Skeletal muscle satellite cell (primary cell): ENCODE data around the gene CAPN11.

Source experiments
- H3K27me3 ChIP-seq: 2 replicates; pipeline ENCODE4 v1.7.0; 2013; ENCODE audit warnings: low read length; ENCODE audit not compliant: control insufficient read depth, insufficient read depth
- H3K36me3 ChIP-seq: 2 replicates; pipeline ENCODE4 v1.7.0; 2013; ENCODE audit warnings: mild to moderate bottlenecking, control low read depth, low read length; ENCODE audit not compliant: insufficient read depth
- H3K4me1 ChIP-seq: 2 replicates; pipeline ENCODE4 v1.7.0; 2013; ENCODE audit warnings: low read length; ENCODE audit not compliant: control insufficient read depth, insufficient read depth
- H3K4me2 ChIP-seq: 2 replicates; pipeline ENCODE4 v1.7.0; 2013; ENCODE audit warnings: mild to moderate bottlenecking, low read length
- H3K4me3 ChIP-seq: 2 replicates; pipeline ENCODE4 v1.7.0; 2013; ENCODE audit warnings: low read length
- H3K9ac ChIP-seq: 2 replicates; pipeline ENCODE4 v1.7.0; 2013; ENCODE audit warnings: mild to moderate bottlenecking, low read depth, low read length, moderate library complexity
- H3K9me3 ChIP-seq: replicated peaks from 2 replicates; pipeline ENCODE4 v1.7.0; 2013; ENCODE audit warnings: mild to moderate bottlenecking, control low read depth, low read length

CAPN11 gene

DNA sequence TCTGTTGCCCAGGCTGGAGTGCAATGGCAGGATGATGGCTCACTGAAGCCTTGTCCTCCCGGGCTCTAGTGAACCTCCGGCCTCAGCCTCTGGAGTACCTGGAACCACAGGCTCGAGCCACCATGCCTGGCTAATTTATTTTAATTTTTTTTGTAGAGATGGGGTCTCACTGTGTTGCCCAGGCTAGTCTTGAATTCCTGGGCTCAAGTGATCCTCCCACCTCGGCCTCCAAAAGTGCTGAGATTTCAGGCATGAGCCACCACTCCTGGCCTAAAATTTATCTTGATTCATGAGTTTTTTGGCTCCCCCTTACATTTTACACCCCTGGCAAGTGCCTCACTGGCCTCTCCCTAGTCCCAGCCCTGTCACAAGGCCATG lies 62.3 kb downstream of the CAPN11 start:
- Histone ChIP-seq H3K4me2 (no peak overlapping the region), H3K9ac (peak overlapping the region; percentile 39), H3K4me3 (no peak overlapping the region), H3K9me3 (no peaks in the 10 kb centered on the region), H3K36me3 (no peaks in the 10 kb centered on the region), H3K4me1 (peaks cover 78% of the 10 kb centered on the region), H3K27me3 (no peaks in the 10 kb centered on the region)

DNA sequence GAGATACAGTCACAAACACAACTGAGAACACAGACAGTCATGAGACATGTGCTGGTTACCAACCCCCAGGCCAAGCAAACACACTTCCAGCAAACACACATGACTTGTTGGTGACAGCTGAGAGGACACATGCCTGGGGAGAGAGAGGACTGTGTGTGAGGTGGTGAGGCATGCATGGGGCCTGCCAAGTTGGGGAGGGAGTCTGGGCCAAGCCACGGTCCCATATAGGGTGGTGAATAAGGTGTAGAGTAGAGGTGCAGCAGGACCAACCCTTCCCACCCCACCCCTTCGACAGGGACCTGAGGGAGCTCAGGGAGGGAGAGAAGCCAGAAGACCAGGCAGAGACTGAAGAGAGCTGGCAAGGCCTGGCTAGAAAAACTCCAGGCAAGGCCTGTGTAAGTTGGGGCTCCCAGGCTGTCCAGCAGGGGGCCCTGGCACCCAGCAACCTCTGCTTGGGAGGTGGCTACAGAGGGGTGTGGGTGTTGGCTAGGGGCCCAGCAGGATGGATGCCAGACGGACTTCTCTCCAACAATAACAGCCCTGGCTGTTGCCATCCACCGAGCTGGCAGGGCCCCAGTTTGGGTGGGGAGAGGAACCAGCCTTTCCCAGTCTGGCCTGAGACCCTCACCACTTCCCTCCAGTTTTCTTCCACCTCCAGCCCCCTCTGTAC lies 62.8 kb downstream of the CAPN11 start:
- H3K4me3 ChIP-seq = peak overlapping the region; percentile 56
- H3K4me2 ChIP-seq = peak overlapping the region; percentile 76
- peak overlapping the region; percentile 65 for H3K9ac ChIP-seq
- no peaks in the 10 kb centered on the region for H3K36me3 ChIP-seq
- H3K9me3 ChIP-seq = no peaks in the 10 kb centered on the region
- peaks cover 83% of the 10 kb centered on the region for H3K4me1 ChIP-seq
- H3K27me3 ChIP-seq = no peaks in the 10 kb centered on the region

DNA sequence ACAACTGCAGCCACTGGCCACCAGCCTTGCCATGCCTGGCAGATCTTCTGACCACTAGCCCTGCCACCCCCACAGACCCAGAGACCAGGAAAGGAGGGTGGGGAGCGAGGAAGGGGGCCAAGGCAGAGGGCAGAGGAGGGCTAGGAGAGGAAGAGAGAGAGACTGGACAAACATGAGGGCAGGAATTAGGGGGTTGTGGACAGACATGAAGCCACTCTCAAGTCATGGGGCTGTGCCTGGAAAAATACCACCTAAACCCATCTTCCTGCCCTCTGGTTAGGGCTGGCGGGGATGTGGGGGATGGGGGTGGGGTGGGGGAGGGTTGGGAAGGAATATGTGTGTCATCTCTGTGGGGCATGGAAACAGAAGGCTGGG lies 63.3 kb downstream of the CAPN11 start:
- H3K4me1 ChIP-seq = peaks cover 83% of the 10 kb centered on the region
- peak overlapping the region; percentile 65 for H3K9ac ChIP-seq
- peak overlapping the region; percentile 56 for H3K4me3 ChIP-seq
- no peaks in the 10 kb centered on the region for H3K27me3 ChIP-seq
- H3K36me3 ChIP-seq = no peaks in the 10 kb centered on the region
- H3K9me3 ChIP-seq = no peaks in the 10 kb centered on the region
- H3K4me2 ChIP-seq = peak overlapping the region; percentile 76

GRCh38 chr6:44222486-44223318 lies 64.1 kb downstream of the CAPN11 start:
- no peaks in the 10 kb centered on the region for H3K36me3 ChIP-seq
- peak overlapping the region; percentile 89 for H3K4me2 ChIP-seq
- H3K4me1 ChIP-seq = peaks cover 82% of the 10 kb centered on the region
- H3K9me3 ChIP-seq = no peaks in the 10 kb centered on the region
- H3K27me3 ChIP-seq = no peaks in the 10 kb centered on the region
- H3K9ac ChIP-seq = peak overlapping the region; percentile 48
- peak overlapping the region; percentile 73 for H3K4me3 ChIP-seq

- no peaks in the 10 kb centered on the region for H3K27me3 ChIP-seq
- H3K9me3 ChIP-seq = no peaks in the 10 kb centered on the region
- H3K9ac ChIP-seq = peak within 1 kb of the TSS; percentile 53
- H3K4me3 ChIP-seq = peak within 1 kb of the TSS; percentile 73
- peaks cover 74% of the 10 kb centered on the region for H3K4me1 ChIP-seq
- H3K4me2 ChIP-seq = peak within 1 kb of the TSS; percentile 89
- no peaks in the 10 kb centered on the region for H3K36me3 ChIP-seq
These were observed 64.9 kb downstream of the CAPN11 start, which contains the start of gene SLC29A1 for GRCh38 chr6:44223319-44224028. TSS of gene SLC29A1 (plus strand) at chr6:44223595. CDS start at chr6:44227314, 3,719 bp downstream.

GRCh38 chr6:44224029-44224964 lies 65.7 kb downstream of the CAPN11 start:
- H3K27me3 ChIP-seq = no peaks in the 10 kb centered on the region

DNA sequence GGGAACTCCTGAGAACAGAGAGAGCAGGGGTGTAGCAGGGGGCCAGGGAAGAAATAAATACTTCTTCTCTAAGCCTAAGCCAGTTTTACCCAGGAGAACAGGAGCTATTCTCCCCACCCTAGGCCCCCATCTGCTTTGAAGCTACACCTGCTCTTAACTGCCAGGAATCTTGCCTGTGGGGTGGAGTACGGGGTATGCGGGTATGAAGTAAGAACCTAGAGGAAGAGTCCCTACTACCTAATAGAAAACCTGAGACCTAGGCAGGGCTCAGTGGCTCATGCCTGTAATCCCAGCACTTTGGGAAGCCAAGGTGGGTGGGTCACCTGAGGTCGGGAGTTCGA lies 66.3 kb downstream of the CAPN11 start:
- peak overlapping the region; percentile 89 for H3K4me2 ChIP-seq
- no peaks in the 10 kb centered on the region for H3K9me3 ChIP-seq
- no peaks in the 10 kb centered on the region for H3K27me3 ChIP-seq
- H3K9ac ChIP-seq = peak overlapping the region; percentile 53
- H3K36me3 ChIP-seq = no peaks in the 10 kb centered on the region
- peaks cover 61% of the 10 kb centered on the region for H3K4me1 ChIP-seq
- peak overlapping the region; percentile 73 for H3K4me3 ChIP-seq

More at GRCh38 chr6:44224029-44224964, 65.7 kb downstream of the CAPN11 start:
- Histone ChIP-seq H3K36me3 (no peaks in the 10 kb centered on the region), H3K9ac (peak overlapping the region; percentile 53), H3K9me3 (no peaks in the 10 kb centered on the region), H3K4me1 (peaks cover 66% of the 10 kb centered on the region), H3K4me3 (peak overlapping the region; percentile 73), H3K4me2 (peak overlapping the region; percentile 89)

DNA sequence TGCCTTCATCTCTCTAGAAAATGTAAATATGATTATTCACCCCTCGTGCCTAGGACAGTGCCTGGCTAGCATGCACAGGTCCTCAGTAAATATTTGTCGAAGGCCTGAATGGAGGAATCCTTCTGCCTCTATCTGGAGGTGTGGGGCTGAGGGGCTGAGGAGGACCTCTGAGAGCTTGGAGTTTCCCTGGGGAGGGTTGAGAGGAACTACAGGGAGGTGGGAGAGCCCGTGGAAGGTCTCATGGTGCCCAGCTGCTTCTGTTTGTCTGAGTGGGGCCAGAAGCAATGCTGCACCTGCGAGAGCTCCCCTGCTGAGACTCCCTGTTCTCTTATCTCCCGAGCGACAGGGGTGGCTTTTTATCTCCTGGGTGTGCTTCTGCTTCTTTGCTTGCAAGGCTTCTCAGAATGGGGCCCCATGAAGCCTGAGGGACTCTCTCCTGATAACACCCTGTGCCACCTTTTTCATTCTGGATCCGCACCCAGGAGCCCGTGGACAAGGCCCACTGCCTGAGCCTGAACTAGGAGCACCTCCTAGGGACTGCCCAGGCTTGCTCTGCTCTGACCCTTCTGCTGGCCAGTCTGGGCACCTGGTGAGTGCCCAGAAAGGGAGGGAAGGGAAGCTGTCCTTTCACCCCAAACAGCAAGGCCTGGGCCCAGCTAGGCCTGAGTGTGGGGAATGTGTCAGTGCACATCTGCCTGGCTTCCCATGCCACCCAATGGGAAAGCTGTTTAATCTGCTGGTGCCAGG lies 67.1 kb downstream of the CAPN11 start:
- H3K9me3 ChIP-seq = no peaks in the 10 kb centered on the region
- H3K27me3 ChIP-seq = no peaks in the 10 kb centered on the region
- peak overlapping the region; percentile 29 for H3K9ac ChIP-seq
- peak overlapping the region; percentile 61 for H3K4me2 ChIP-seq
- H3K36me3 ChIP-seq = no peaks in the 10 kb centered on the region
- peaks cover 59% of the 10 kb centered on the region for H3K4me1 ChIP-seq
- H3K4me3 ChIP-seq = no peak overlapping the region

- Histone ChIP-seq H3K4me2 (peak overlapping the region; percentile 61), H3K4me3 (peak overlapping the region; percentile 24), H3K36me3 (peaks cover 4% of the 10 kb centered on the region), H3K9me3 (no peaks in the 10 kb centered on the region), H3K9ac (peak overlapping the region; percentile 28), H3K27me3 (no peaks in the 10 kb centered on the region), H3K4me1 (peaks cover 52% of the 10 kb centered on the region)
These were observed 67.9 kb downstream of the CAPN11 start for GRCh38 chr6:44226368-44227147.
